Measurements from ENCODE around the gene ZBTB7C. TPM values are rescaled to one million over a fixed set of nuclear protein-coding genes. Genes with fewer than 3 reads are reported as not detected.

The ZBTB7C gene
- polyA plus RNA-seq, 1 donor (not counting 4 experiments of a cell fraction or from before 2014, with no cell fraction given), result 0.58 TPM

DNA sequence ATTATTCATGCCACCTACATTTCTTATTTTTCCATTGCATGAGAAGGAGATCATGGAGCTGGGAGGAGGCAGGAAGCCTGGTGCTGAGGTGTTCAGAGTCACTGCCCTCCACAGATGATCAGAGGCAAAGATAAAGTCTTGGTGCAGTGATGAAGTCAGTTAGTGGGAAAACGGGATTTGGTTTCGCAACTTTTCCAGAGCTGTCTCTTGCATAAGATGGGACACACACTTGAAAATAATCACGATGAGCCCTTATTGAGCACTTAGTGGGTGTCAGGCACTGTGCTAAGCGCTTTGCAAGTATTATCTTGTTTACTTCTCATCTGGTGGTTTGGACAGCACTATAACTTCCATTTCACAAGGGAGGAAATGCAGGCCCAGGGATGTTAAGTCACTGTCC lies 256.6 kb downstream of the ZBTB7C start:
- Histone ChIP-seq H3K4me2 (ENCODE audit: control insufficient read depth, extremely low read depth, insufficient read depth, low read depth, low read length) (no peak overlapping the region), H2AFZ (ENCODE audit: control insufficient read depth, low read length) (no peak overlapping the region), H3K4me3 (ENCODE audit: control insufficient read depth in 2 of 3, extremely low read depth in 1 of 3, insufficient read depth in 2 of 3, low read depth in 1 of 3, low read length in 3 of 3) (no peak overlapping the region), H3K9me3 (ENCODE audit: control insufficient read depth, low read depth, low read length) (no peaks in the 10 kb centered on the region), H4K20me1 (ENCODE audit: control insufficient read depth, extremely low read depth, insufficient read depth, low read length) (no peaks in the 10 kb centered on the region), H3K36me3 (ENCODE audit: control insufficient read depth in 2 of 2, extremely low read depth in 1 of 2, insufficient read depth in 2 of 2, low read length in 2 of 2) (no peaks in the 10 kb centered on the region), H3K27ac (ENCODE audit: control insufficient read depth, insufficient read depth, low read length) (no peak overlapping the region), H3K9me1 (ENCODE audit: control insufficient read depth, extremely low read depth, insufficient read depth, low read length) (no peaks in the 10 kb centered on the region), H3K9ac (ENCODE audit: control insufficient read depth, extremely low read depth, insufficient read depth, low read length) (no peak overlapping the region), H3K27me3 (ENCODE audit: control insufficient read depth, extremely low read depth, insufficient read depth, low read length) (no peaks in the 10 kb centered on the region), H3K79me2 (ENCODE audit: control insufficient read depth, insufficient read depth, low read length) (no peaks in the 10 kb centered on the region), H3K4me1 (ENCODE audit: control insufficient read depth, extremely low read depth, insufficient read depth, low read length) (peaks cover 2% of the 10 kb centered on the region)
- FAIRE-seq (peak; percentile 89), DNase-seq (ENCODE audit: low read depth, low spot score) (no peak)
- dilution Hi-C loops (cut with MboI; ENCODE audit: extremely low pct_ligation_motif_present, low sequenced_read_pairs), result no loop called here
- TF ChIP-seq, protein P1, sequence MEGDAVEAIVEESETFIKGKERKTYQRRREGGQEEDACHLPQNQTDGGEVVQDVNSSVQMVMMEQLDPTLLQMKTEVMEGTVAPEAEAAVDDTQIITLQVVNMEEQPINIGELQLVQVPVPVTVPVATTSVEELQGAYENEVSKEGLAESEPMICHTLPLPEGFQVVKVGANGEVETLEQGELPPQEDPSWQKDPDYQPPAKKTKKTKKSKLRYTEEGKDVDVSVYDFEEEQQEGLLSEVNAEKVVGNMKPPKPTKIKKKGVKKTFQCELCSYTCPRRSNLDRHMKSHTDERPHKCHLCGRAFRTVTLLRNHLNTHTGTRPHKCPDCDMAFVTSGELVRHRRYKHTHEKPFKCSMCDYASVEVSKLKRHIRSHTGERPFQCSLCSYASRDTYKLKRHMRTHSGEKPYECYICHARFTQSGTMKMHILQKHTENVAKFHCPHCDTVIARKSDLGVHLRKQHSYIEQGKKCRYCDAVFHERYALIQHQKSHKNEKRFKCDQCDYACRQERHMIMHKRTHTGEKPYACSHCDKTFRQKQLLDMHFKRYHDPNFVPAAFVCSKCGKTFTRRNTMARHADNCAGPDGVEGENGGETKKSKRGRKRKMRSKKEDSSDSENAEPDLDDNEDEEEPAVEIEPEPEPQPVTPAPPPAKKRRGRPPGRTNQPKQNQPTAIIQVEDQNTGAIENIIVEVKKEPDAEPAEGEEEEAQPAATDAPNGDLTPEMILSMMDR (optimal IDR thresholded peaks at IDR 0.05 in 1 of 3, IDR thresholded peaks at IDR 0.05 in 1 of 3, conservative IDR thresholded peaks at IDR 0.05 in 1 of 3; ENCODE audit: extremely low read depth in 1 of 3, insufficient read depth in 2 of 3, low read length in 3 of 3), result no peak
- TF ChIP-seq EZH2 (IDR thresholded peaks at IDR 0.05; ENCODE audit: low read length), result no peak

- TF ChIP-seq EZH2 (IDR thresholded peaks at IDR 0.05; ENCODE audit: low read length), result no peak
- TF ChIP-seq, protein P1 (optimal IDR thresholded peaks at IDR 0.05 in 1 of 3, IDR thresholded peaks at IDR 0.05 in 1 of 3, conservative IDR thresholded peaks at IDR 0.05 in 1 of 3; ENCODE audit: extremely low read depth in 1 of 3, insufficient read depth in 2 of 3, low read length in 3 of 3), result no peak
- Histone ChIP-seq H3K4me1 (ENCODE audit: control insufficient read depth, extremely low read depth, insufficient read depth, low read length) (peaks cover 2% of the 10 kb centered on the region), H3K27me3 (ENCODE audit: control insufficient read depth, extremely low read depth, insufficient read depth, low read length) (no peaks in the 10 kb centered on the region), H3K27ac (ENCODE audit: control insufficient read depth, insufficient read depth, low read length) (no peak overlapping the region), H3K9ac (ENCODE audit: control insufficient read depth, extremely low read depth, insufficient read depth, low read length) (no peak overlapping the region), H3K4me3 (ENCODE audit: control insufficient read depth in 2 of 3, extremely low read depth in 1 of 3, insufficient read depth in 2 of 3, low read depth in 1 of 3, low read length in 3 of 3) (no peak overlapping the region), H3K9me3 (ENCODE audit: control insufficient read depth, low read depth, low read length) (no peaks in the 10 kb centered on the region), H4K20me1 (ENCODE audit: control insufficient read depth, extremely low read depth, insufficient read depth, low read length) (no peaks in the 10 kb centered on the region), H2AFZ (ENCODE audit: control insufficient read depth, low read length) (no peak overlapping the region), H3K36me3 (ENCODE audit: control insufficient read depth in 2 of 2, extremely low read depth in 1 of 2, insufficient read depth in 2 of 2, low read length in 2 of 2) (no peaks in the 10 kb centered on the region), H3K79me2 (ENCODE audit: control insufficient read depth, insufficient read depth, low read length) (no peaks in the 10 kb centered on the region), H3K9me1 (ENCODE audit: control insufficient read depth, extremely low read depth, insufficient read depth, low read length) (no peaks in the 10 kb centered on the region), H3K4me2 (ENCODE audit: control insufficient read depth, extremely low read depth, insufficient read depth, low read depth, low read length) (no peak overlapping the region)
- dilution Hi-C loops (cut with MboI; ENCODE audit: extremely low pct_ligation_motif_present, low sequenced_read_pairs), result no loop called here
- FAIRE-seq, result no peak
- DNase-seq (ENCODE audit: low read depth, low spot score), result no peak
Measured at GRCh38 chr18:48151421-48152065, 257.6 kb downstream of the ZBTB7C start.
